ENCODE data around the gene PCDHGA7.

- no peak for TF ChIP-seq CTCF (IDR thresholded peaks at IDR 0.05)
- TF ChIP-seq POLR2A (IDR thresholded peaks at IDR 0.05): no peak
Measured at GRCh38 chr5:141356950-141357349, 25.6 kb upstream of the PCDHGA7 start.

All from right lobe of liver (tissue), 4 donors.